ENCODE results near the gene ARHGEF6. TPM values are rescaled to one million over a fixed set of nuclear protein-coding genes. Genes with fewer than 3 reads are reported as not detected.

The ARHGEF6 gene
- total RNA-seq, 1 experiment from 2014 or later, result 5.1 TPM

DNA sequence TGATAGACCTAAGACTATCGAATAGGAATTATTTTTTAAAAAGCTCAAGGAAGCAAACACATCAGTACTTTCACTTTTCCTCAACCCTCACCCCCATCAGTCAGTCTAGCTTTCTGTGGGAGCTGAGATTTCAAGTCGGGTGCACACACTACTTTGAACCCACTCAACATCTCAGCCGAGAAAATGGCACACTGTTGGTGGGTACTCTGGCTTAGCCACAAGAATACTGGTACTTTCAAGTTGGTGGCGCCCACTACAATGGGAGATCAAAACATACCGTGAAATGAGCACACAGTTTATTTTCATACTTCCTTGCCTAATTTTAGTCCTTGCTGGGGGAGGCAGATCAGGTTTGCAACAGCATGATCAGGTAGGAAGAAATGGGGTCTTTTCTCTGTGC is 122.6 kb downstream of the ARHGEF6 start (continued):
- TF ChIP-seq KAT7 (CRISPR knock-in tag; IDR thresholded peaks at IDR 0.05; ENCODE audit: borderline replicate concordance), result no peak

GRCh38 chrX:136656361-136656964 is 124.3 kb downstream of the ARHGEF6 start:
- Mint-ChIP-seq H3K4me3 (no peak overlapping the region), H3K27ac (no peak overlapping the region), H3K27me3 (ENCODE audit: low read depth) (peaks cover 3% of the 10 kb centered on the region), H3K4me1 (peaks cover 8% of the 10 kb centered on the region), H3K36me3 (no peaks in the 10 kb centered on the region), H3K9me3 (no peaks in the 10 kb centered on the region)
- CTCF ChIA-PET, result no interaction called here
- POLR2A ChIA-PET, result no interaction called here
- no peak for DNase-seq (ENCODE audit: low spot score)
- no peak for ATAC-seq
- TF ChIP-seq ERG (CRISPR knock-in tag; IDR thresholded peaks at IDR 0.05) (no peak), ATF6 (CRISPR knock-in tag; IDR thresholded peaks at IDR 0.05) (no peak), ZNF232 (CRISPR knock-in tag; IDR thresholded peaks at IDR 0.05) (no peak), MAX (CRISPR knock-in tag; IDR thresholded peaks at IDR 0.05) (no peak)
- TF ChIP-seq, protein P1, sequence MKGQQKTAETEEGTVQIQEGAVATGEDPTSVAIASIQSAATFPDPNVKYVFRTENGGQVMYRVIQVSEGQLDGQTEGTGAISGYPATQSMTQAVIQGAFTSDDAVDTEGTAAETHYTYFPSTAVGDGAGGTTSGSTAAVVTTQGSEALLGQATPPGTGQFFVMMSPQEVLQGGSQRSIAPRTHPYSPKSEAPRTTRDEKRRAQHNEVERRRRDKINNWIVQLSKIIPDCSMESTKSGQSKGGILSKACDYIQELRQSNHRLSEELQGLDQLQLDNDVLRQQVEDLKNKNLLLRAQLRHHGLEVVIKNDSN (CRISPR knock-in tag; IDR thresholded peaks at IDR 0.05), result no peak
- TF ChIP-seq, protein P2, sequence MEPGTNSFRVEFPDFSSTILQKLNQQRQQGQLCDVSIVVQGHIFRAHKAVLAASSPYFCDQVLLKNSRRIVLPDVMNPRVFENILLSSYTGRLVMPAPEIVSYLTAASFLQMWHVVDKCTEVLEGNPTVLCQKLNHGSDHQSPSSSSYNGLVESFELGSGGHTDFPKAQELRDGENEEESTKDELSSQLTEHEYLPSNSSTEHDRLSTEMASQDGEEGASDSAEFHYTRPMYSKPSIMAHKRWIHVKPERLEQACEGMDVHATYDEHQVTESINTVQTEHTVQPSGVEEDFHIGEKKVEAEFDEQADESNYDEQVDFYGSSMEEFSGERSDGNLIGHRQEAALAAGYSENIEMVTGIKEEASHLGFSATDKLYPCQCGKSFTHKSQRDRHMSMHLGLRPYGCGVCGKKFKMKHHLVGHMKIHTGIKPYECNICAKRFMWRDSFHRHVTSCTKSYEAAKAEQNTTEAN (CRISPR knock-in tag; IDR thresholded peaks at IDR 0.05), result no peak

- CTCF ChIA-PET, result interaction anchor here (0.8 kb wide), 1 partner anchor 41 kb away, joined by 3 read pairs; no protein-coding TSS in a partner anchor
- ATAC-seq (no peak), DNase-seq (ENCODE audit: low spot score) (no peak)
- peaks cover 3% of the 10 kb centered on the region for H3K27me3 Mint-ChIP-seq (ENCODE audit: low read depth)
- POLR2A ChIA-PET, result no interaction called here
- no peaks in the 10 kb centered on the region for H3K36me3 Mint-ChIP-seq
- no peaks in the 10 kb centered on the region for H3K9me3 Mint-ChIP-seq
- no peak overlapping the region for H3K4me3 Mint-ChIP-seq
- H3K4me1 Mint-ChIP-seq, result peaks cover 26% of the 10 kb centered on the region
- H3K27ac Mint-ChIP-seq, result no peak overlapping the region
- TF ChIP-seq OVOL2 (CRISPR knock-in tag; IDR thresholded peaks at IDR 0.05; ENCODE audit: borderline replicate concordance) (no peak), IRF1 (CRISPR knock-in tag; IDR thresholded peaks at IDR 0.05) (no peak), CTCF (IDR thresholded peaks at IDR 0.05) (no peak), ETV6 (CRISPR knock-in tag; IDR thresholded peaks at IDR 0.05) (no peak), FOXK1 (CRISPR knock-in tag; IDR thresholded peaks at IDR 0.05) (no peak)
- TF ChIP-seq, protein P3, sequence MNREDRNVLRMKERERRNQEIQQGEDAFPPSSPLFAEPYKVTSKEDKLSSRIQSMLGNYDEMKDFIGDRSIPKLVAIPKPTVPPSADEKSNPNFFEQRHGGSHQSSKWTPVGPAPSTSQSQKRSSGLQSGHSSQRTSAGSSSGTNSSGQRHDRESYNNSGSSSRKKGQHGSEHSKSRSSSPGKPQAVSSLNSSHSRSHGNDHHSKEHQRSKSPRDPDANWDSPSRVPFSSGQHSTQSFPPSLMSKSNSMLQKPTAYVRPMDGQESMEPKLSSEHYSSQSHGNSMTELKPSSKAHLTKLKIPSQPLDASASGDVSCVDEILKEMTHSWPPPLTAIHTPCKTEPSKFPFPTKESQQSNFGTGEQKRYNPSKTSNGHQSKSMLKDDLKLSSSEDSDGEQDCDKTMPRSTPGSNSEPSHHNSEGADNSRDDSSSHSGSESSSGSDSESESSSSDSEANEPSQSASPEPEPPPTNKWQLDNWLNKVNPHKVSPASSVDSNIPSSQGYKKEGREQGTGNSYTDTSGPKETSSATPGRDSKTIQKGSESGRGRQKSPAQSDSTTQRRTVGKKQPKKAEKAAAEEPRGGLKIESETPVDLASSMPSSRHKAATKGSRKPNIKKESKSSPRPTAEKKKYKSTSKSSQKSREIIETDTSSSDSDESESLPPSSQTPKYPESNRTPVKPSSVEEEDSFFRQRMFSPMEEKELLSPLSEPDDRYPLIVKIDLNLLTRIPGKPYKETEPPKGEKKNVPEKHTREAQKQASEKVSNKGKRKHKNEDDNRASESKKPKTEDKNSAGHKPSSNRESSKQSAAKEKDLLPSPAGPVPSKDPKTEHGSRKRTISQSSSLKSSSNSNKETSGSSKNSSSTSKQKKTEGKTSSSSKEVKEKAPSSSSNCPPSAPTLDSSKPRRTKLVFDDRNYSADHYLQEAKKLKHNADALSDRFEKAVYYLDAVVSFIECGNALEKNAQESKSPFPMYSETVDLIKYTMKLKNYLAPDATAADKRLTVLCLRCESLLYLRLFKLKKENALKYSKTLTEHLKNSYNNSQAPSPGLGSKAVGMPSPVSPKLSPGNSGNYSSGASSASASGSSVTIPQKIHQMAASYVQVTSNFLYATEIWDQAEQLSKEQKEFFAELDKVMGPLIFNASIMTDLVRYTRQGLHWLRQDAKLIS (CRISPR knock-in tag; IDR thresholded peaks at IDR 0.05; ENCODE audit: borderline replicate concordance), result no peak
- TF ChIP-seq, protein P4, sequence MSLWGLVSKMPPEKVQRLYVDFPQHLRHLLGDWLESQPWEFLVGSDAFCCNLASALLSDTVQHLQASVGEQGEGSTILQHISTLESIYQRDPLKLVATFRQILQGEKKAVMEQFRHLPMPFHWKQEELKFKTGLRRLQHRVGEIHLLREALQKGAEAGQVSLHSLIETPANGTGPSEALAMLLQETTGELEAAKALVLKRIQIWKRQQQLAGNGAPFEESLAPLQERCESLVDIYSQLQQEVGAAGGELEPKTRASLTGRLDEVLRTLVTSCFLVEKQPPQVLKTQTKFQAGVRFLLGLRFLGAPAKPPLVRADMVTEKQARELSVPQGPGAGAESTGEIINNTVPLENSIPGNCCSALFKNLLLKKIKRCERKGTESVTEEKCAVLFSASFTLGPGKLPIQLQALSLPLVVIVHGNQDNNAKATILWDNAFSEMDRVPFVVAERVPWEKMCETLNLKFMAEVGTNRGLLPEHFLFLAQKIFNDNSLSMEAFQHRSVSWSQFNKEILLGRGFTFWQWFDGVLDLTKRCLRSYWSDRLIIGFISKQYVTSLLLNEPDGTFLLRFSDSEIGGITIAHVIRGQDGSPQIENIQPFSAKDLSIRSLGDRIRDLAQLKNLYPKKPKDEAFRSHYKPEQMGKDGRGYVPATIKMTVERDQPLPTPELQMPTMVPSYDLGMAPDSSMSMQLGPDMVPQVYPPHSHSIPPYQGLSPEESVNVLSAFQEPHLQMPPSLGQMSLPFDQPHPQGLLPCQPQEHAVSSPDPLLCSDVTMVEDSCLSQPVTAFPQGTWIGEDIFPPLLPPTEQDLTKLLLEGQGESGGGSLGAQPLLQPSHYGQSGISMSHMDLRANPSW (CRISPR knock-in tag; conservative IDR thresholded peaks at IDR 0.05; ENCODE audit: low read depth), result no peak
Observed at GRCh38 chrX:136652822-136653723, 127.7 kb downstream of the ARHGEF6 start.

Measured in WTC11 (cell line).